HUES48 (cell line): ENCODE measurements around the gene GPR155.

Experiments
- H3K27ac ChIP-seq: one replicate; pipeline ENCODE4 v1.7.0; 2013; ENCODE audit warnings: low read depth, low read length, inconsistent platforms
- H3K27me3 ChIP-seq: 2 replicates; pipeline ENCODE4 v1.6.1; 2013; ENCODE audit warnings: mild to moderate bottlenecking, low read length; ENCODE audit not compliant: control insufficient read depth, insufficient read depth
- H3K36me3 ChIP-seq: 2 replicates; pipeline ENCODE4 v1.6.1; 2013; ENCODE audit warnings: low read length; ENCODE audit not compliant: control insufficient read depth, insufficient read depth
- H3K4me1 ChIP-seq: 2 replicates; pipeline ENCODE4 v1.6.1; 2013; ENCODE audit warnings: mild to moderate bottlenecking, low read length; ENCODE audit not compliant: control insufficient read depth, insufficient read depth
- H3K4me3 ChIP-seq: 2 replicates; pipeline ENCODE4 v1.5.1; 2013; ENCODE audit warnings: mild to moderate bottlenecking, low read depth, low read length
- H3K9ac ChIP-seq: 2 replicates; pipeline ENCODE4 v1.6.1; 2013; ENCODE audit warnings: mild to moderate bottlenecking, low read depth, low read length, moderate library complexity
- H3K9me3 ChIP-seq: 2 replicates; pipeline ENCODE4 v1.6.1; 2013; ENCODE audit warnings: low read length; ENCODE audit not compliant: control insufficient read depth, insufficient read depth

GPR155 gene

DNA sequence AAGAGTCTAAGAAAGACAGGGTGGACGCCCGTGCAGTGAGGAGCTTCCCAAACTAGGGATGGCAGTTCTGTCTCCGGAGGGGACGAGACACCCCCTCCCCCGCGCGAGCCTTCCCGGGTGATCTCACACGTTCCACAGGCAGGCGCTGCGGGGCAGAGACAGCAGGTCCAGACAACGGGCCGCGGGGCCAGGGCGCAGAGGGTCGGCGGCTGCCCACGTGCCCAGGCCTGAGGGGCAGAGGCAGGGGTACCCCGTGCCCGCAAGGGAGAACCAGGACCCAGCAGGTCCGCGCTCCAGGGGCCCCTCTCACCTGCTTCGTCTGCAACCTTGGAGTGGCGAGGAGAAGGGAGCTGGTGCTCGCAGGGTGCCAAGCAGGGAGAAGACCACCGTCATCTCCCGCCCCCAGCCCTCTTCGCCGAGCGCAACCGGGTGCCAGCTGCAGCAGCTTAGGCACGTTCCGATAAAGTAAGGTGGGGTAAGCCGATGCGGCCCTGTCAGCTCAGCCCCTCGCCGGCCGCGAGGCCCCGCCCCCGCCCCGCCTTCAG, at the start of gene GPR155:
Gene GPR155 (minus strand): TSS at position 467 of the 545 bp plus-strand sequence. CDS start 5,073 bp downstream, outside the sequence.
- Histone ChIP-seq H3K9ac (peak within 1 kb of the TSS; percentile 77), H3K4me3 (peak within 1 kb of the TSS; percentile 85), H3K36me3 (no peaks in the 10 kb centered on the region), H3K4me1 (peaks cover 7% of the 10 kb centered on the region; the same call in 1 of the 2 replicates), H3K27ac (peak within 1 kb of the TSS; percentile 43), H3K27me3 (peaks cover 14% of the 10 kb centered on the region), H3K9me3 (no peaks in the 10 kb centered on the region)

- Histone ChIP-seq H3K36me3 (no peaks in the 10 kb centered on the region), H3K27me3 (no peaks in the 10 kb centered on the region), H3K4me1 (no peaks in the 10 kb centered on the region), H3K9ac (no peak overlapping the region), H3K4me3 (no peak overlapping the region), H3K9me3 (no peaks in the 10 kb centered on the region), H3K27ac (no peak overlapping the region)
Observed at GRCh38 chr2:174535757-174536703, 49.2 kb upstream of the GPR155 start.

DNA sequence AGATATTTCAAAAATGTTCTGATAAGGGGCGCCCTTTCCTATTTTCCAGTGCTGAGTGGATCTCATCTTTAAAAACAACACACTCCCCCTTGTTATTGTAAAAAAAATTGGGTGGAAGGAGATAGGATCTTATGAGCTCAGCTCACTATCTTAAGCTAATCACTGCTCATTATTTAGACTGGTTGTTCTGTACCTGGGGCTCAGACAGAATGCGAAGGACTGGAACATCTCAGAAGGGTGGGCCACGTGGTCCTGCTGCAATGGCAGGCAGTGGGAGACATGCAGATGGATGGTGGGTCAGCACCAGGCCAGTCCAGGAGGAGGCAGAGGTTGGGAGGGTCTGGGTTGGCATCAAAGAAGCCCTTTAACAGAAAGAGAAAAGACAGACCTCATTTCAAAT, 48.3 kb upstream of the GPR155 start:
- Histone ChIP-seq H3K27me3 (no peaks in the 10 kb centered on the region), H3K4me1 (no peaks in the 10 kb centered on the region), H3K9ac (no peak overlapping the region), H3K27ac (no peak overlapping the region), H3K4me3 (no peak overlapping the region), H3K9me3 (no peaks in the 10 kb centered on the region), H3K36me3 (no peaks in the 10 kb centered on the region)

DNA sequence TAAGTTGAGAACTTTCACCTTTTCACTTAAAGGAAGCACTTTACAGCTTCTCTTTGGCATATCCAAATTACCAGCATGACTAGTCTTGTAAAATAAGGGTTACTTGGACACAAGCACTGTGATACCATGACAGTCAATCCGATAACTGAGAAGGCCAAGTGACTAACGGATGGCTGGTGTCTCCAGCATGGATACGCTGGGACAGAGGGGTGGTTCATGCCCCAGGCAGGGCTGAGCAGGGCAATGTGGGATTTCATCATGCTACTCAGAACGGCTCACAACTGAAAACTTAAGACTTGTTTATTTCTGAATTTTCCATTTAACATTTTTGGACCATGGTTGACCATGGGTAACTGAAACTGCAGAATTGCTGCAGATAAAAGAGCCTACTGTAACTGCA, 43.1 kb upstream of the GPR155 start:
- Histone ChIP-seq H3K9ac (no peak overlapping the region), H3K36me3 (no peaks in the 10 kb centered on the region), H3K4me3 (no peak overlapping the region), H3K27me3 (no peaks in the 10 kb centered on the region), H3K27ac (no peak overlapping the region), H3K4me1 (no peaks in the 10 kb centered on the region), H3K9me3 (no peaks in the 10 kb centered on the region)

DNA sequence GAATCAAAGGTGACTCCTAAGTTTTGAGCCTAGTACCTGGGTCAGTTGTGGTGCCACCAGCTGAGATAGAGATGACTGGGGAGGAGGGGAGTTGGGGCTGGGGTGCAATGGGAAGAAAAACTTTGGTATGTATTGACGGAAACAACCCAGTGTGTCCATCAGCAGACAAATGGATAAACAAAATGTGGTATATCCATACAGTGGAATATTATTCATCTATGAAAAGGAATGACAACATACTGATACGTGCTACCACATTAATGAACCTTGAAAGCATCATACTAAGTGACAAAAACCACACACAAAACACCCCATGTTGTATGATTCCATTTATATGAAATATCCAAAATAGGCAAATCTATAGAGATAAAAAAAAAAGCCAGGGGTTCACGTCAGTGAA, 41.1 kb upstream of the GPR155 start:
- Histone ChIP-seq H3K4me3 (no peak overlapping the region), H3K27ac (no peak overlapping the region), H3K9ac (no peak overlapping the region), H3K36me3 (no peaks in the 10 kb centered on the region), H3K27me3 (no peaks in the 10 kb centered on the region), H3K9me3 (no peaks in the 10 kb centered on the region), H3K4me1 (no peaks in the 10 kb centered on the region)

GRCh38 chr2:174527101-174527721, 40.4 kb upstream of the GPR155 start:
- Histone ChIP-seq H3K4me3 (no peak overlapping the region), H3K27ac (no peak overlapping the region), H3K9ac (no peak overlapping the region), H3K27me3 (no peaks in the 10 kb centered on the region), H3K36me3 (no peaks in the 10 kb centered on the region), H3K4me1 (no peaks in the 10 kb centered on the region), H3K9me3 (no peaks in the 10 kb centered on the region)

GRCh38 chr2:174524527-174524926, 37.7 kb upstream of the GPR155 start:
- Histone ChIP-seq H3K9me3 (no peaks in the 10 kb centered on the region), H3K27ac (no peak overlapping the region), H3K36me3 (no peaks in the 10 kb centered on the region), H3K4me1 (no peaks in the 10 kb centered on the region), H3K9ac (no peak overlapping the region), H3K27me3 (no peaks in the 10 kb centered on the region), H3K4me3 (no peak overlapping the region)

GRCh38 chr2:174522553-174522952, 35.7 kb upstream of the GPR155 start:
- Histone ChIP-seq H3K27ac (no peak overlapping the region), H3K36me3 (no peaks in the 10 kb centered on the region), H3K4me1 (no peaks in the 10 kb centered on the region), H3K4me3 (no peak overlapping the region), H3K27me3 (no peaks in the 10 kb centered on the region), H3K9me3 (no peaks in the 10 kb centered on the region), H3K9ac (no peak overlapping the region)

DNA sequence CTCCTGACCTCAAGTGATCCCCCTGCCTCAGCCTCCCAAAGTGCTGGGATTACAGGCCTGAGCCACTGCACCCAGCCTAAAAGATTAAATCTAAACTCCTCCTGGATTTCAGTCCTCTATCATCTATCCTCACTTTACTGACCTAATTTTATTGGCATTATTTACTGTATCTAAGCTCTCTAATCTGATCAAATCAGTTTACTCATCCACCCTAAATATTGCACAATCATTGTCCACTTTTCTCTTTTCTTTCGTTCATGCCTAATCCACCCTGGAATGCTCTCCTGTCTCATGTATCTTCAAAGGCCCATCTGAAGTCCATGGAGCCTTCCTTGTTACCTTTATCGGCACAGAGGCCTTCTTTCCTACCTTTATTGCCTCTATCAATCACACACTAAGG, 31.6 kb upstream of the GPR155 start:
- Histone ChIP-seq H3K27ac (no peak overlapping the region), H3K9me3 (peaks cover 4% of the 10 kb centered on the region; the same call in 1 of the 2 replicates), H3K36me3 (no peaks in the 10 kb centered on the region), H3K27me3 (no peaks in the 10 kb centered on the region), H3K9ac (no peak overlapping the region), H3K4me3 (no peak overlapping the region), H3K4me1 (no peaks in the 10 kb centered on the region)

- Histone ChIP-seq H3K4me3 (no peak overlapping the region), H3K27ac (no peak overlapping the region), H3K9ac (no peak overlapping the region), H3K36me3 (no peaks in the 10 kb centered on the region), H3K27me3 (no peaks in the 10 kb centered on the region), H3K9me3 (peaks cover 20% of the 10 kb centered on the region), H3K4me1 (no peaks in the 10 kb centered on the region)
Observed at GRCh38 chr2:174516501-174517378, 29.9 kb upstream of the GPR155 start.
